ENCODE measurements around the gene MAPK6. TPM values are rescaled to one million over a fixed set of nuclear protein-coding genes. Genes with fewer than 3 reads are reported as not detected.

The MAPK6 gene
- polyA plus RNA-seq, 1 donor (not counting 4 experiments of a cell fraction or from before 2014, with no cell fraction given): 103 TPM

- dilution Hi-C loops (cut with MboI; ENCODE audit: extremely low pct_ligation_motif_present, low sequenced_read_pairs): no loop called here
- Histone ChIP-seq H3K27ac (ENCODE audit: control insufficient read depth, insufficient read depth, low read length) (no peak overlapping the region), H3K4me3 (ENCODE audit: control insufficient read depth in 2 of 3, extremely low read depth in 1 of 3, insufficient read depth in 2 of 3, low read depth in 1 of 3, low read length in 3 of 3) (no peak overlapping the region), H3K4me2 (ENCODE audit: control insufficient read depth, extremely low read depth, insufficient read depth, low read depth, low read length) (no peak overlapping the region), H3K9me1 (ENCODE audit: control insufficient read depth, extremely low read depth, insufficient read depth, low read length) (no peaks in the 10 kb centered on the region), H3K79me2 (ENCODE audit: control insufficient read depth, insufficient read depth, low read length) (no peaks in the 10 kb centered on the region), H2AFZ (ENCODE audit: control insufficient read depth, low read length) (no peak overlapping the region), H3K27me3 (ENCODE audit: control insufficient read depth, extremely low read depth, insufficient read depth, low read length) (peaks cover 2% of the 10 kb centered on the region), H3K36me3 (ENCODE audit: control insufficient read depth in 2 of 2, extremely low read depth in 1 of 2, insufficient read depth in 2 of 2, low read length in 2 of 2) (no peaks in the 10 kb centered on the region), H4K20me1 (ENCODE audit: control insufficient read depth, extremely low read depth, insufficient read depth, low read length) (no peaks in the 10 kb centered on the region), H3K4me1 (ENCODE audit: control insufficient read depth, extremely low read depth, insufficient read depth, low read length) (peaks cover 29% of the 10 kb centered on the region), H3K9me3 (ENCODE audit: control insufficient read depth, low read depth, low read length) (no peaks in the 10 kb centered on the region), H3K9ac (ENCODE audit: control insufficient read depth, extremely low read depth, insufficient read depth, low read length) (no peak overlapping the region)
- TF ChIP-seq EZH2 (IDR thresholded peaks at IDR 0.05; ENCODE audit: low read length): no peak
- TF ChIP-seq CTCF (optimal IDR thresholded peaks at IDR 0.05 in 1 of 3, IDR thresholded peaks at IDR 0.05 in 1 of 3, conservative IDR thresholded peaks at IDR 0.05 in 1 of 3; ENCODE audit: extremely low read depth in 1 of 3, insufficient read depth in 2 of 3, low read length in 3 of 3): no peak
- FAIRE-seq (no peak), DNase-seq (ENCODE audit: low read depth, low spot score) (no peak)
These were observed 87.6 kb downstream of the MAPK6 start for GRCh38 chr15:52106641-52107040.

GRCh38 chr15:52107238-52107637, 88.2 kb downstream of the MAPK6 start:
- no peak overlapping the region for H3K4me2 ChIP-seq (ENCODE audit: control insufficient read depth, extremely low read depth, insufficient read depth, low read depth, low read length)
- no peak overlapping the region for H2AFZ ChIP-seq (ENCODE audit: control insufficient read depth, low read length)
- FAIRE-seq: no peak
- no peaks in the 10 kb centered on the region for H3K9me1 ChIP-seq (ENCODE audit: control insufficient read depth, extremely low read depth, insufficient read depth, low read length)
- H3K36me3 ChIP-seq (ENCODE audit: control insufficient read depth in 2 of 2, extremely low read depth in 1 of 2, insufficient read depth in 2 of 2, low read length in 2 of 2): no peaks in the 10 kb centered on the region
- TF ChIP-seq EZH2 (IDR thresholded peaks at IDR 0.05; ENCODE audit: low read length) (no peak), CTCF (optimal IDR thresholded peaks at IDR 0.05 in 1 of 3, IDR thresholded peaks at IDR 0.05 in 1 of 3, conservative IDR thresholded peaks at IDR 0.05 in 1 of 3; ENCODE audit: extremely low read depth in 1 of 3, insufficient read depth in 2 of 3, low read length in 3 of 3) (no peak)
- H3K27me3 ChIP-seq (ENCODE audit: control insufficient read depth, extremely low read depth, insufficient read depth, low read length): peaks cover 8% of the 10 kb centered on the region
- no peak overlapping the region for H3K27ac ChIP-seq (ENCODE audit: control insufficient read depth, insufficient read depth, low read length)
- no peaks in the 10 kb centered on the region for H3K79me2 ChIP-seq (ENCODE audit: control insufficient read depth, insufficient read depth, low read length)
- H3K9ac ChIP-seq (ENCODE audit: control insufficient read depth, extremely low read depth, insufficient read depth, low read length): no peak overlapping the region
- no peaks in the 10 kb centered on the region for H3K9me3 ChIP-seq (ENCODE audit: control insufficient read depth, low read depth, low read length)
- peaks cover 29% of the 10 kb centered on the region for H3K4me1 ChIP-seq (ENCODE audit: control insufficient read depth, extremely low read depth, insufficient read depth, low read length)
- no peaks in the 10 kb centered on the region for H4K20me1 ChIP-seq (ENCODE audit: control insufficient read depth, extremely low read depth, insufficient read depth, low read length)
- dilution Hi-C loops (cut with MboI; ENCODE audit: extremely low pct_ligation_motif_present, low sequenced_read_pairs): no loop called here
- DNase-seq (ENCODE audit: low read depth, low spot score): no peak
- no peak overlapping the region for H3K4me3 ChIP-seq (ENCODE audit: control insufficient read depth in 2 of 3, extremely low read depth in 1 of 3, insufficient read depth in 2 of 3, low read depth in 1 of 3, low read length in 3 of 3)
